Lower leg skin (tissue), 4 donors: Measurements from ENCODE around the gene JADE3. TPM values are rescaled to one million over a fixed set of nuclear protein-coding genes. Genes with fewer than 3 reads are reported as not detected.

Source experiments
- DNase-seq, 2 donors: peaks; one replicate each; pipeline ENCODE4 v3.0.0-alpha.2; 2019; ENCODE audit warnings: low spot score in 2 of 2
- H3K4me3 ChIP-seq: fragments of 200-600 bp; sonication (generic); 2 replicates; pipeline ENCODE4 v1.5.1; 2017; ENCODE audit warnings: mild to moderate bottlenecking, low read depth; ENCODE audit not compliant: poor library complexity, severe bottlenecking
- CTCF ChIP-seq, 3 donors: fragments of 450-650 bp; IDR thresholded peaks; one replicate each; pipeline ENCODE4 v1.5.1; 2016; ENCODE audit warnings: antibody characterized with exemption in 3 of 3, mild to moderate bottlenecking in 3 of 3, moderate library complexity in 2 of 3
- POLR2A ChIP-seq, 2 donors: fragments of 450-650 bp; IDR thresholded peaks; one replicate each; pipeline ENCODE4 v1.6.1; 2016 to 2017; ENCODE audit warnings: antibody characterized with exemption in 2 of 2, mild to moderate bottlenecking in 1 of 2, moderate library complexity in 1 of 2
- WGBS, 2 donors: methylation state at CpG; one replicate each; pipeline ENCODE4 v1.1.5; 2018; 5-methylcytosine and 5-hydroxymethylcytosine counted together
- intact Hi-C: fragments of 100-400 bp; cut with DNase I; formaldehyde crosslinking; loops from one replicate; pipeline ENCODE4 v1.15.0; 2023; ENCODE audit warnings: low total_unique reads
- total RNA-seq, 4 donors: library from RNA; depleted of rRNA; stranded (reverse); fragments of >200 nt; gene quantifications; one replicate each; pipeline ENCODE4 v1.1.0, GENCODE V29; 2016

The JADE3 gene
- total RNA-seq, 4 donors from 2014 or later, result 3.6 to 5.7 (median 3.9) TPM

GRCh38 chrX:47091149-47091775 lies 179.0 kb downstream of the JADE3 start:
- no peak for DNase-seq
- TF ChIP-seq POLR2A (IDR thresholded peaks at IDR 0.05) (no peak), CTCF (IDR thresholded peaks at IDR 0.05) (no peak)
- intact Hi-C loops, result no loop called here
- H3K4me3 ChIP-seq, result no peak overlapping the region
- WGBS, 2 donors, result 50 to 56% methylated on average over 4 of the region's 4 CpGs

GRCh38 chrX:47093248-47093647 lies 181.0 kb downstream of the JADE3 start:
- WGBS, 2 donors, result 6 to 8% methylated on average over 1 of the region's 1 CpG
- intact Hi-C loops, result no loop called here

GRCh38 chrX:47093860-47094259 lies 181.6 kb downstream of the JADE3 start:
- 75 to 95% methylated on average over 11 of the region's 11 CpGs for WGBS, 2 donors
- no peak overlapping the region for H3K4me3 ChIP-seq
- DNase-seq, result peak in 1 of 2 donors; percentile 64
- no peak for TF ChIP-seq POLR2A (IDR thresholded peaks at IDR 0.05)
- no peak for TF ChIP-seq CTCF (IDR thresholded peaks at IDR 0.05)
- intact Hi-C loops, result no loop called here

More at GRCh38 chrX:47093248-47093647, 181.0 kb downstream of the JADE3 start:
- no peak overlapping the region for H3K4me3 ChIP-seq
- no peak for DNase-seq
- TF ChIP-seq CTCF (IDR thresholded peaks at IDR 0.05), result no peak
- TF ChIP-seq POLR2A (IDR thresholded peaks at IDR 0.05), result no peak

GRCh38 chrX:47097018-47097417 lies 184.8 kb downstream of the JADE3 start:
- intact Hi-C loops, result no loop called here
- TF ChIP-seq CTCF (IDR thresholded peaks at IDR 0.05), result no peak
- no peak for TF ChIP-seq POLR2A (IDR thresholded peaks at IDR 0.05)
- DNase-seq, result no peak
- 77 to 83% methylated on average over 4 of the region's 4 CpGs for WGBS, 2 donors
- H3K4me3 ChIP-seq, result no peak overlapping the region

- intact Hi-C loops, result no loop called here
- TF ChIP-seq CTCF (IDR thresholded peaks at IDR 0.05) (no peak), POLR2A (IDR thresholded peaks at IDR 0.05) (no peak)
- DNase-seq, result no peak
- WGBS, 2 donors, result 67 to 72% methylated on average over 1 to 2 of the region's 2 CpGs
- H3K4me3 ChIP-seq, result no peak overlapping the region
These were observed 186.3 kb downstream of the JADE3 start for GRCh38 chrX:47098338-47099094.
